ENCODE data around the gene NT5M. TPM values are rescaled to one million over a fixed set of nuclear protein-coding genes. Genes with fewer than 3 reads are reported as not detected.
"Not testable (repeated sequence)": the region's sequence is repeated elsewhere in the genome, so short reads cannot be mapped to it uniquely, and the experiment has no call there.

NT5M gene
- total RNA-seq (2014; rRNA removed; shearing (Covaris generic); ENCODE audit: low replicate concordance): 23.6 and 38.0 TPM in 2 replicates

GRCh38 chr17:17303010-17303846, at the start of gene NT5M:
Gene NT5M (plus strand): TSS chr17:17303373. CDS start chr17:17303551, 178 bp downstream.
- Histone ChIP-seq H2AFZ (ENCODE audit: low read length) (peak within 1 kb of the TSS; percentile 58; the same call in 1 of the 2 replicates), H3K79me2 (ENCODE audit: low read length) (peaks cover 15% of the 10 kb centered on the region), H3K9me3 (ENCODE audit: low read length) (no peaks in the 10 kb centered on the region), H3K27ac (ENCODE audit: low read length) (peak within 1 kb of the TSS; percentile 49; the same call in 1 of the 2 replicates), H3K9me2 (replicated peaks; ENCODE audit: insufficient read depth, low read length) (no peaks in the 10 kb centered on the region), H3K4me3 (ENCODE audit: low read length) (peak within 1 kb of the TSS; percentile 92), H4K20me1 (ENCODE audit: insufficient read depth, low read depth, low read length) (no peaks in the 10 kb centered on the region), H3K36me3 (ENCODE audit: insufficient read depth, low read length) (0 out of 2 replicates have a peak, but pooled peaks cover 6% of the 10 kb centered on the region), H3K4me2 (ENCODE audit: low read depth, low read length, poor library complexity, severe bottlenecking) (peak within 1 kb of the TSS; percentile 81), H3K9ac (ENCODE audit: low read length) (peak within 1 kb of the TSS; percentile 84), H3K4me1 (ENCODE audit: low read length) (peaks cover 45% of the 10 kb centered on the region), H3K27me3 (ENCODE audit: low read length) (no peaks in the 10 kb centered on the region)
- DNase-seq: peak; percentile 96

- Histone ChIP-seq H3K36me3 (ENCODE audit: insufficient read depth, low read length) (peaks cover 45% of the 10 kb centered on the region), H3K9me2 (replicated peaks; ENCODE audit: insufficient read depth, low read length) (no peaks in the 10 kb centered on the region), H3K4me2 (ENCODE audit: low read depth, low read length, poor library complexity, severe bottlenecking) (no peak overlapping the region), H3K9ac (ENCODE audit: low read length) (no peak overlapping the region), H3K79me2 (ENCODE audit: low read length) (peaks cover 8% of the 10 kb centered on the region; the same call in 1 of the 2 replicates), H3K4me1 (ENCODE audit: low read length) (no peaks in the 10 kb centered on the region), H3K27me3 (ENCODE audit: low read length) (no peaks in the 10 kb centered on the region), H3K9me3 (ENCODE audit: low read length) (no peaks in the 10 kb centered on the region), H4K20me1 (ENCODE audit: insufficient read depth, low read depth, low read length) (no peaks in the 10 kb centered on the region), H3K27ac (ENCODE audit: low read length) (no peak overlapping the region), H2AFZ (ENCODE audit: low read length) (no peak overlapping the region), H3K4me3 (ENCODE audit: low read length) (no peak overlapping the region)
- no peak for DNase-seq
Measured at GRCh38 chr17:17253406-17253805, 49.8 kb upstream of the NT5M start.

GRCh38 chr17:17254036-17254435, 49.1 kb upstream of the NT5M start:
- Histone ChIP-seq H3K27me3 (ENCODE audit: low read length) (no peaks in the 10 kb centered on the region), H3K9me2 (replicated peaks; ENCODE audit: insufficient read depth, low read length) (no peaks in the 10 kb centered on the region), H3K27ac (ENCODE audit: low read length) (no peak overlapping the region), H3K36me3 (ENCODE audit: insufficient read depth, low read length) (peaks cover 45% of the 10 kb centered on the region), H3K4me1 (ENCODE audit: low read length) (no peaks in the 10 kb centered on the region), H3K4me3 (ENCODE audit: low read length) (no peak overlapping the region), H2AFZ (ENCODE audit: low read length) (no peak overlapping the region), H3K9me3 (ENCODE audit: low read length) (no peaks in the 10 kb centered on the region), H3K79me2 (ENCODE audit: low read length) (peaks cover 11% of the 10 kb centered on the region), H3K9ac (ENCODE audit: low read length) (no peak overlapping the region), H3K4me2 (ENCODE audit: low read depth, low read length, poor library complexity, severe bottlenecking) (no peak overlapping the region), H4K20me1 (ENCODE audit: insufficient read depth, low read depth, low read length) (no peaks in the 10 kb centered on the region)
- DNase-seq: no peak

- H3K4me2 ChIP-seq (ENCODE audit: low read depth, low read length, poor library complexity, severe bottlenecking); H4K20me1 ChIP-seq (ENCODE audit: insufficient read depth, low read depth, low read length); H3K27me3 ChIP-seq (ENCODE audit: low read length); H3K27ac ChIP-seq (ENCODE audit: low read length); H3K4me1 ChIP-seq (ENCODE audit: low read length); H3K9me3 ChIP-seq (ENCODE audit: low read length); H2AFZ ChIP-seq (ENCODE audit: low read length); H3K4me3 ChIP-seq (ENCODE audit: low read length); H3K9ac ChIP-seq (ENCODE audit: low read length); DNase-seq; H3K9me2 ChIP-seq (replicated peaks; ENCODE audit: insufficient read depth, low read length): not testable (repeated sequence)
- Histone ChIP-seq H3K36me3 (ENCODE audit: insufficient read depth, low read length) (peaks cover 57% of the 10 kb centered on the region), H3K79me2 (ENCODE audit: low read length) (peaks cover 12% of the 10 kb centered on the region)
Measured at GRCh38 chr17:17255689-17256088, 47.5 kb upstream of the NT5M start.

- Histone ChIP-seq H3K9ac (ENCODE audit: low read length) (no peak overlapping the region), H3K4me1 (ENCODE audit: low read length) (no peaks in the 10 kb centered on the region), H3K79me2 (ENCODE audit: low read length) (peaks cover 12% of the 10 kb centered on the region), H4K20me1 (ENCODE audit: insufficient read depth, low read depth, low read length) (no peaks in the 10 kb centered on the region), H3K4me2 (ENCODE audit: low read depth, low read length, poor library complexity, severe bottlenecking) (no peak overlapping the region), H3K27ac (ENCODE audit: low read length) (no peak overlapping the region), H3K4me3 (ENCODE audit: low read length) (no peak overlapping the region), H3K36me3 (ENCODE audit: insufficient read depth, low read length) (peaks cover 61% of the 10 kb centered on the region), H3K27me3 (ENCODE audit: low read length) (no peaks in the 10 kb centered on the region), H2AFZ (ENCODE audit: low read length) (no peak overlapping the region), H3K9me3 (ENCODE audit: low read length) (no peaks in the 10 kb centered on the region), H3K9me2 (replicated peaks; ENCODE audit: insufficient read depth, low read length) (no peaks in the 10 kb centered on the region)
- no peak for DNase-seq
Measured at GRCh38 chr17:17256316-17256715, 46.9 kb upstream of the NT5M start.

- no peaks in the 10 kb centered on the region for H3K4me1 ChIP-seq (ENCODE audit: low read length)
- peaks cover 64% of the 10 kb centered on the region for H3K36me3 ChIP-seq (ENCODE audit: insufficient read depth, low read length)
- H3K27ac ChIP-seq (ENCODE audit: low read length): no peak overlapping the region
- H3K4me3 ChIP-seq (ENCODE audit: low read length): no peak overlapping the region
- no peak for DNase-seq
- no peak overlapping the region for H3K4me2 ChIP-seq (ENCODE audit: low read depth, low read length, poor library complexity, severe bottlenecking)
- H4K20me1 ChIP-seq (ENCODE audit: insufficient read depth, low read depth, low read length): no peaks in the 10 kb centered on the region
- H3K9me3 ChIP-seq (ENCODE audit: low read length): no peaks in the 10 kb centered on the region
- peaks cover 15% of the 10 kb centered on the region for H3K79me2 ChIP-seq (ENCODE audit: low read length)
- no peaks in the 10 kb centered on the region for H3K27me3 ChIP-seq (ENCODE audit: low read length)
- H3K9ac ChIP-seq (ENCODE audit: low read length): no peak overlapping the region
- H2AFZ ChIP-seq (ENCODE audit: low read length): no peak overlapping the region
- no peaks in the 10 kb centered on the region for H3K9me2 ChIP-seq (replicated peaks; ENCODE audit: insufficient read depth, low read length)
Measured at GRCh38 chr17:17258011-17258410, 45.2 kb upstream of the NT5M start.

- H3K27me3 ChIP-seq (ENCODE audit: low read length): no peaks in the 10 kb centered on the region
- H3K4me3 ChIP-seq (ENCODE audit: low read length): no peak overlapping the region
- H2AFZ ChIP-seq (ENCODE audit: low read length): no peak overlapping the region
- no peak for DNase-seq
- H3K36me3 ChIP-seq (ENCODE audit: insufficient read depth, low read length): peaks cover 58% of the 10 kb centered on the region
- H4K20me1 ChIP-seq (ENCODE audit: insufficient read depth, low read depth, low read length): no peaks in the 10 kb centered on the region
- no peak overlapping the region for H3K9ac ChIP-seq (ENCODE audit: low read length)
- no peak overlapping the region for H3K4me2 ChIP-seq (ENCODE audit: low read depth, low read length, poor library complexity, severe bottlenecking)
- no peak overlapping the region for H3K27ac ChIP-seq (ENCODE audit: low read length)
- no peaks in the 10 kb centered on the region for H3K4me1 ChIP-seq (ENCODE audit: low read length)
- H3K79me2 ChIP-seq (ENCODE audit: low read length): peaks cover 15% of the 10 kb centered on the region
- H3K9me3 ChIP-seq (ENCODE audit: low read length): no peaks in the 10 kb centered on the region
- no peaks in the 10 kb centered on the region for H3K9me2 ChIP-seq (replicated peaks; ENCODE audit: insufficient read depth, low read length)
Measured at GRCh38 chr17:17258998-17259397, 44.2 kb upstream of the NT5M start.

GRCh38 chr17:17264430-17264829, 38.7 kb upstream of the NT5M start:
- no peak overlapping the region for H2AFZ ChIP-seq (ENCODE audit: low read length)
- H3K79me2 ChIP-seq (ENCODE audit: low read length): peaks cover 10% of the 10 kb centered on the region
- H3K4me1 ChIP-seq (ENCODE audit: low read length): peaks cover 11% of the 10 kb centered on the region
- peaks cover 60% of the 10 kb centered on the region for H3K36me3 ChIP-seq (ENCODE audit: insufficient read depth, low read length)
- no peak overlapping the region for H3K9ac ChIP-seq (ENCODE audit: low read length)
- no peaks in the 10 kb centered on the region for H3K27me3 ChIP-seq (ENCODE audit: low read length)
- H4K20me1 ChIP-seq (ENCODE audit: insufficient read depth, low read depth, low read length): no peaks in the 10 kb centered on the region
- H3K4me2 ChIP-seq (ENCODE audit: low read depth, low read length, poor library complexity, severe bottlenecking): no peak overlapping the region
- no peaks in the 10 kb centered on the region for H3K9me3 ChIP-seq (ENCODE audit: low read length)
- H3K27ac ChIP-seq (ENCODE audit: low read length): no peak overlapping the region
- no peak overlapping the region for H3K4me3 ChIP-seq (ENCODE audit: low read length)
- peak; percentile 55 for DNase-seq
- H3K9me2 ChIP-seq (replicated peaks; ENCODE audit: insufficient read depth, low read length): no peaks in the 10 kb centered on the region
